ENCODE measurements around the gene PPP1R9B.

DNA sequence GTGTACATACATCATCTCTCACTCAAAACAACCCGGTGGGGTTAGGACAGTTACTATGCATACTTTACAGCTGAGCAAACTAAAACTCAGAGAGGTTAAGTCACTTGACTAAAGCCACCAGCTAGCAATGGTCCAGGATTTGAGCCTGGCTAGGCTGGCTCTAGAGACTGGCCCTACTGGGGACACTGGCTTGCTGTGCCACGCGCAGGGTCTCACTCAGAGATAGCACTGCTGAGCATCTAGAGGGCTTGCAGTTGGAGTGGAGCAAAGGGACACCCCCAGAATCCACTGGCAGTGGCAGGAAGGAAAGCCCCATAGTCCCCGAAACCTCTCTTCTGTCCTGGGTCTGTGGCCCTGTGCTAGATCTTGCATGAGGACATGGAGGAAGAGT is 31.7 kb downstream of the PPP1R9B start:
- TF ChIP-seq, protein P1, sequence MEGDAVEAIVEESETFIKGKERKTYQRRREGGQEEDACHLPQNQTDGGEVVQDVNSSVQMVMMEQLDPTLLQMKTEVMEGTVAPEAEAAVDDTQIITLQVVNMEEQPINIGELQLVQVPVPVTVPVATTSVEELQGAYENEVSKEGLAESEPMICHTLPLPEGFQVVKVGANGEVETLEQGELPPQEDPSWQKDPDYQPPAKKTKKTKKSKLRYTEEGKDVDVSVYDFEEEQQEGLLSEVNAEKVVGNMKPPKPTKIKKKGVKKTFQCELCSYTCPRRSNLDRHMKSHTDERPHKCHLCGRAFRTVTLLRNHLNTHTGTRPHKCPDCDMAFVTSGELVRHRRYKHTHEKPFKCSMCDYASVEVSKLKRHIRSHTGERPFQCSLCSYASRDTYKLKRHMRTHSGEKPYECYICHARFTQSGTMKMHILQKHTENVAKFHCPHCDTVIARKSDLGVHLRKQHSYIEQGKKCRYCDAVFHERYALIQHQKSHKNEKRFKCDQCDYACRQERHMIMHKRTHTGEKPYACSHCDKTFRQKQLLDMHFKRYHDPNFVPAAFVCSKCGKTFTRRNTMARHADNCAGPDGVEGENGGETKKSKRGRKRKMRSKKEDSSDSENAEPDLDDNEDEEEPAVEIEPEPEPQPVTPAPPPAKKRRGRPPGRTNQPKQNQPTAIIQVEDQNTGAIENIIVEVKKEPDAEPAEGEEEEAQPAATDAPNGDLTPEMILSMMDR (conservative IDR thresholded peaks at IDR 0.05; ENCODE audit: low read depth, low read length), result no peak
- no peak for TF ChIP-seq EZH2 (IDR thresholded peaks at IDR 0.05; ENCODE audit: borderline replicate concordance, low read depth, low read length, poor library complexity, severe bottlenecking)
